ENCODE measurements around the gene STT3B. TPM values are rescaled to one million over a fixed set of nuclear protein-coding genes. Genes with fewer than 3 reads are reported as not detected.

Gene STT3B
- total RNA-seq, 2 experiments from 2014 or later: 93.5 to 122 TPM

- peak overlapping the region; percentile 59 for H2AFZ ChIP-seq (ENCODE audit: low read length)
- TSS peak; percentile 92 for BruUV-seq (replicated peaks)
- H3K27ac ChIP-seq (ENCODE audit: low read depth, low read length, poor library complexity, severe bottlenecking): peak overlapping the region; percentile 92
- peaks cover 21% of the 10 kb centered on the region; the same call in 1 of the 2 replicates for H3K36me3 ChIP-seq (ENCODE audit: insufficient read depth, low read length)
- peak; percentile 36 for DNase-seq (ENCODE audit: low spot score)
- TF ChIP-seq EZH2phosphoT487 (IDR thresholded peaks at IDR 0.05; ENCODE audit: borderline replicate concordance, low read depth, low read length): no peak
- TF ChIP-seq, protein P1, sequence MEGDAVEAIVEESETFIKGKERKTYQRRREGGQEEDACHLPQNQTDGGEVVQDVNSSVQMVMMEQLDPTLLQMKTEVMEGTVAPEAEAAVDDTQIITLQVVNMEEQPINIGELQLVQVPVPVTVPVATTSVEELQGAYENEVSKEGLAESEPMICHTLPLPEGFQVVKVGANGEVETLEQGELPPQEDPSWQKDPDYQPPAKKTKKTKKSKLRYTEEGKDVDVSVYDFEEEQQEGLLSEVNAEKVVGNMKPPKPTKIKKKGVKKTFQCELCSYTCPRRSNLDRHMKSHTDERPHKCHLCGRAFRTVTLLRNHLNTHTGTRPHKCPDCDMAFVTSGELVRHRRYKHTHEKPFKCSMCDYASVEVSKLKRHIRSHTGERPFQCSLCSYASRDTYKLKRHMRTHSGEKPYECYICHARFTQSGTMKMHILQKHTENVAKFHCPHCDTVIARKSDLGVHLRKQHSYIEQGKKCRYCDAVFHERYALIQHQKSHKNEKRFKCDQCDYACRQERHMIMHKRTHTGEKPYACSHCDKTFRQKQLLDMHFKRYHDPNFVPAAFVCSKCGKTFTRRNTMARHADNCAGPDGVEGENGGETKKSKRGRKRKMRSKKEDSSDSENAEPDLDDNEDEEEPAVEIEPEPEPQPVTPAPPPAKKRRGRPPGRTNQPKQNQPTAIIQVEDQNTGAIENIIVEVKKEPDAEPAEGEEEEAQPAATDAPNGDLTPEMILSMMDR (conservative IDR thresholded peaks at IDR 0.05; ENCODE audit: low read length): peak; percentile 52
- H3K4me1 ChIP-seq (ENCODE audit: insufficient read depth, low read length, poor library complexity, severe bottlenecking): peaks cover 12% of the 10 kb centered on the region
- H3K9me2 ChIP-seq (ENCODE audit: insufficient read depth, low read length): no peaks in the 10 kb centered on the region
- no peaks in the 10 kb centered on the region for H3K9me3 ChIP-seq (ENCODE audit: low read length)
- H3K4me2 ChIP-seq (ENCODE audit: low read length): peak overlapping the region; percentile 76
- POLR2A ChIA-PET: interaction anchor here (0.5 to 5.6 kb wide), 24 partner anchors 9 to 970 kb away, joined by 3 to 54 read pairs (median 4); partner anchors contain the start of genes GPD1L and ZNF860
- H3K4me3 ChIP-seq (ENCODE audit: low read depth, low read length, poor library complexity, severe bottlenecking): peak overlapping the region; percentile 94
- CTCF ChIA-PET (ENCODE audit: unreplicated experiment): interaction anchor here (1.1 to 1.5 kb wide), 2 partner anchors 9 to 69 kb away, joined by 3 to 4 read pairs; no protein-coding TSS in a partner anchor
- H3K79me2 ChIP-seq (ENCODE audit: insufficient read depth, low read depth, low read length): peaks cover 49% of the 10 kb centered on the region
- H4K20me1 ChIP-seq (ENCODE audit: insufficient read depth, low read length): peaks cover 23% of the 10 kb centered on the region
- intact Hi-C loops (cut with micrococcal nuclease; ENCODE audit: unreplicated experiment): loop anchor here (5.0 to 10.0 kb wide), 7 partner anchors 321 to 924 kb away; partner anchors contain the start of genes OSBPL10, TGFBR2 and ZNF860
These were observed 1.2 kb upstream of the STT3B start for GRCh38 chr3:31531452-31531991.

- intact Hi-C loops (cut with micrococcal nuclease; ENCODE audit: unreplicated experiment): loop anchor here (1.0 to 10.0 kb wide), 8 partner anchors 306 to 925 kb away; partner anchors contain the start of genes OSBPL10, TGFBR2 and ZNF860
- Histone ChIP-seq H3K27ac (ENCODE audit: low read depth, low read length, poor library complexity, severe bottlenecking) (peak overlapping the region; percentile 92), H4K20me1 (ENCODE audit: insufficient read depth, low read length) (peaks cover 28% of the 10 kb centered on the region), H3K4me3 (ENCODE audit: low read depth, low read length, poor library complexity, severe bottlenecking) (peak overlapping the region; percentile 94), H3K9me2 (ENCODE audit: insufficient read depth, low read length) (no peaks in the 10 kb centered on the region), H3K4me2 (ENCODE audit: low read length) (peak overlapping the region; percentile 76), H3K4me1 (ENCODE audit: insufficient read depth, low read length, poor library complexity, severe bottlenecking) (peaks cover 18% of the 10 kb centered on the region), H2AFZ (ENCODE audit: low read length) (peak overlapping the region; percentile 59; the same call in 1 of the 2 replicates), H3K9me3 (ENCODE audit: low read length) (no peaks in the 10 kb centered on the region), H3K79me2 (ENCODE audit: insufficient read depth, low read depth, low read length) (peaks cover 54% of the 10 kb centered on the region), H3K36me3 (ENCODE audit: insufficient read depth, low read length) (peaks cover 26% of the 10 kb centered on the region)
- POLR2A ChIA-PET: interaction anchor here (0.6 to 5.6 kb wide), 35 partner anchors 8 to 969 kb away, joined by 3 to 54 read pairs (median 3); partner anchors contain the start of genes GPD1L and ZNF860
- peak; percentile 99 for DNase-seq (ENCODE audit: low spot score)
- no TSS peak for BruUV-seq (replicated peaks)
- no peak for TF ChIP-seq EZH2phosphoT487 (IDR thresholded peaks at IDR 0.05; ENCODE audit: borderline replicate concordance, low read depth, low read length)
- TF ChIP-seq, protein P1 (conservative IDR thresholded peaks at IDR 0.05; ENCODE audit: low read length): no peak; the same call in 1 of the 2 replicates
- CTCF ChIA-PET (ENCODE audit: unreplicated experiment): interaction anchor here (0.9 to 1.5 kb wide), 3 partner anchors 10 to 235 kb away, joined by 3 to 4 read pairs (median 3); no protein-coding TSS in a partner anchor
These were observed 636 bp upstream of the STT3B start for GRCh38 chr3:31531992-31532586.
